Uterus (tissue), 4 donors: ENCODE measurements around the gene TBC1D16. TPM values are rescaled to one million over a fixed set of nuclear protein-coding genes. Genes with fewer than 3 reads are reported as not detected.

ENCODE experiments used
- DNase-seq, 2 donors: peaks; one replicate each; pipeline ENCODE4 v3.0.0-alpha.2; 2019 to 2020
- H3K27ac ChIP-seq, 2 donors: fragments of 200-600 bp; sonication (generic); 1 replicate in 1 of 2; 2 replicates in 1 of 2; pipeline ENCODE4 v1.5.1; 2016 to 2018
- H3K27me3 ChIP-seq, 2 donors: fragments of 200-600 bp; sonication (generic); one replicate each; pipeline ENCODE4 v1.5.1; 2018 to 2019; ENCODE audit warnings: control low read depth in 1 of 2
- H3K36me3 ChIP-seq, 2 donors: fragments of 200-600 bp; sonication (generic); one replicate each; pipeline ENCODE4 v1.5.1; 2019; ENCODE audit warnings: control low read depth in 1 of 2
- H3K4me1 ChIP-seq, 2 donors: fragments of 200-600 bp; sonication (generic); one replicate each; pipeline ENCODE4 v1.5.1; 2018 to 2019; ENCODE audit warnings: control low read depth in 1 of 2
- H3K4me3 ChIP-seq, 2 donors: fragments of 200-600 bp; sonication (generic); 1 replicate in 1 of 2; 2 replicates in 1 of 2; pipeline ENCODE4 v1.5.1; 2018 to 2019; ENCODE audit warnings: mild to moderate bottlenecking in 1 of 2
- H3K9me3 ChIP-seq, 2 donors: fragments of 200-600 bp; sonication (generic); one replicate each; pipeline ENCODE4 v1.5.1; 2019; ENCODE audit warnings: control low read depth in 1 of 2
- POLR2A ChIP-seq, 2 donors: fragments of 450-650 bp; IDR thresholded peaks; one replicate each; pipeline ENCODE4 v1.6.1; 2016; ENCODE audit warnings: antibody characterized with exemption in 2 of 2, mild to moderate bottlenecking in 1 of 2, moderate library complexity in 1 of 2
- intact Hi-C: fragments of 100-400 bp; cut with DNase I; formaldehyde crosslinking; loops from one replicate; pipeline ENCODE4 v1.15.1; 2023; ENCODE audit warnings: low total_unique reads
- total RNA-seq, 4 donors: library from RNA; depleted of rRNA in 3 of 4; stranded (reverse); fragments of >200 nt in 3 of 4; gene quantifications; one replicate each; pipeline versions ENCODE4 v1.1.0 to v1.2.4, GENCODE V29; 2014 to 2023
- TF ChIP-seq, protein P1 (sequence below), 4 experiments: fragments of 200-600 bp in 2 of 4; fragments of 450-650 bp in 2 of 4; sonication (generic) in 2 of 4; IDR thresholded peaks; one replicate each; pipeline ENCODE4 v1.5.1; 2016 to 2019; ENCODE audit warnings: antibody characterized with exemption in 4 of 4, mild to moderate bottlenecking in 2 of 4, moderate library complexity in 1 of 4
- donor health status: DM: yes; HTN: yes; CAD: no.

The TBC1D16 gene, protein sequence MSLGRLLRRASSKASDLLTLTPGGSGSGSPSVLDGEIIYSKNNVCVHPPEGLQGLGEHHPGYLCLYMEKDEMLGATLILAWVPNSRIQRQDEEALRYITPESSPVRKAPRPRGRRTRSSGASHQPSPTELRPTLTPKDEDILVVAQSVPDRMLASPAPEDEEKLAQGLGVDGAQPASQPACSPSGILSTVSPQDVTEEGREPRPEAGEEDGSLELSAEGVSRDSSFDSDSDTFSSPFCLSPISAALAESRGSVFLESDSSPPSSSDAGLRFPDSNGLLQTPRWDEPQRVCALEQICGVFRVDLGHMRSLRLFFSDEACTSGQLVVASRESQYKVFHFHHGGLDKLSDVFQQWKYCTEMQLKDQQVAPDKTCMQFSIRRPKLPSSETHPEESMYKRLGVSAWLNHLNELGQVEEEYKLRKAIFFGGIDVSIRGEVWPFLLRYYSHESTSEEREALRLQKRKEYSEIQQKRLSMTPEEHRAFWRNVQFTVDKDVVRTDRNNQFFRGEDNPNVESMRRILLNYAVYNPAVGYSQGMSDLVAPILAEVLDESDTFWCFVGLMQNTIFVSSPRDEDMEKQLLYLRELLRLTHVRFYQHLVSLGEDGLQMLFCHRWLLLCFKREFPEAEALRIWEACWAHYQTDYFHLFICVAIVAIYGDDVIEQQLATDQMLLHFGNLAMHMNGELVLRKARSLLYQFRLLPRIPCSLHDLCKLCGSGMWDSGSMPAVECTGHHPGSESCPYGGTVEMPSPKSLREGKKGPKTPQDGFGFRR
- total RNA-seq: 10 to 100 TPM in 2 of 4 donors, 1 to 10 TPM in 2; 3.8 to 58.2 (median 18.3) TPM

GRCh38 chr17:80035687-80035936, at the start of gene TBC1D16:
TSS of gene TBC1D16 (minus strand) at chr17:80035872. CDS start at chr17:80013547, 22,325 bp downstream.
- H3K4me3 ChIP-seq: peak within 1 kb of the TSS; percentile 71 to 90
- H3K27me3 ChIP-seq: no peaks in the 10 kb centered on the region
- peak within 1 kb of the TSS; percentile 89 to 90 for H3K27ac ChIP-seq
- TF ChIP-seq, protein P1, sequence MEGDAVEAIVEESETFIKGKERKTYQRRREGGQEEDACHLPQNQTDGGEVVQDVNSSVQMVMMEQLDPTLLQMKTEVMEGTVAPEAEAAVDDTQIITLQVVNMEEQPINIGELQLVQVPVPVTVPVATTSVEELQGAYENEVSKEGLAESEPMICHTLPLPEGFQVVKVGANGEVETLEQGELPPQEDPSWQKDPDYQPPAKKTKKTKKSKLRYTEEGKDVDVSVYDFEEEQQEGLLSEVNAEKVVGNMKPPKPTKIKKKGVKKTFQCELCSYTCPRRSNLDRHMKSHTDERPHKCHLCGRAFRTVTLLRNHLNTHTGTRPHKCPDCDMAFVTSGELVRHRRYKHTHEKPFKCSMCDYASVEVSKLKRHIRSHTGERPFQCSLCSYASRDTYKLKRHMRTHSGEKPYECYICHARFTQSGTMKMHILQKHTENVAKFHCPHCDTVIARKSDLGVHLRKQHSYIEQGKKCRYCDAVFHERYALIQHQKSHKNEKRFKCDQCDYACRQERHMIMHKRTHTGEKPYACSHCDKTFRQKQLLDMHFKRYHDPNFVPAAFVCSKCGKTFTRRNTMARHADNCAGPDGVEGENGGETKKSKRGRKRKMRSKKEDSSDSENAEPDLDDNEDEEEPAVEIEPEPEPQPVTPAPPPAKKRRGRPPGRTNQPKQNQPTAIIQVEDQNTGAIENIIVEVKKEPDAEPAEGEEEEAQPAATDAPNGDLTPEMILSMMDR (IDR thresholded peaks at IDR 0.05): no peak
- TF ChIP-seq POLR2A (IDR thresholded peaks at IDR 0.05): no peak
- H3K4me1 ChIP-seq: peaks cover 0 to 3% of the 10 kb centered on the region in 2 donors
- intact Hi-C loops: no loop called here
- no peak for DNase-seq
- H3K36me3 ChIP-seq: no peaks in the 10 kb centered on the region
- no peaks in the 10 kb centered on the region for H3K9me3 ChIP-seq

DNA sequence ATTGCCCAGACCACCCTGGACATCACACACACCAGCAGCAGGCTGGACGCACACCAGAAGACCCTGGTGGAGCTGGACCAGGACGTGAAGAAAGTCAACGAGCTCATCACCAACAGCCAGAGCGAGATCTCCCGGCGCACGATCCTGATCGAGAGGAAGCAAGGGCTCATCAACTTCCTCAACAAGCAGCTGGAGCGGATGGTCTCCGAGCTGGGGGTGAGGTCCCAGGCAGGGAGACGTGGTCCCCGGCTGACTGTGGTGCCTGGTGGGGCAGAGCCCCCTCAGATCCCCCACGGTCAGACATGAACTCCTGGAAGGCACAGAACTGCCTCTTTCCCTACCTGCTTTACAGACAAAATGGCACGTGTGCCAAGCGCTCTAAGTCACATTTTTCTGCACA, 49.1 kb upstream of the TBC1D16 start:
- DNase-seq: no peak
- Histone ChIP-seq H3K9me3 (no peaks in the 10 kb centered on the region), H3K27ac (no peak overlapping the region), H3K27me3 (no peaks in the 10 kb centered on the region), H3K36me3 (no peaks in the 10 kb centered on the region), H3K4me3 (no peak overlapping the region), H3K4me1 (no peaks in the 10 kb centered on the region)
- intact Hi-C loops: no loop called here
- TF ChIP-seq POLR2A (IDR thresholded peaks at IDR 0.05): no peak
- TF ChIP-seq, protein P1 (IDR thresholded peaks at IDR 0.05): no peak

- Histone ChIP-seq H3K36me3 (no peaks in the 10 kb centered on the region), H3K27me3 (no peaks in the 10 kb centered on the region), H3K27ac (no peak overlapping the region), H3K4me3 (no peak overlapping the region), H3K4me1 (no peaks in the 10 kb centered on the region), H3K9me3 (no peaks in the 10 kb centered on the region)
- intact Hi-C loops: no loop called here
- TF ChIP-seq POLR2A (IDR thresholded peaks at IDR 0.05): no peak
- TF ChIP-seq, protein P1 (IDR thresholded peaks at IDR 0.05): no peak
- DNase-seq: no peak
Measured at GRCh38 chr17:80083136-80083661, 47.5 kb upstream of the TBC1D16 start.

DNA sequence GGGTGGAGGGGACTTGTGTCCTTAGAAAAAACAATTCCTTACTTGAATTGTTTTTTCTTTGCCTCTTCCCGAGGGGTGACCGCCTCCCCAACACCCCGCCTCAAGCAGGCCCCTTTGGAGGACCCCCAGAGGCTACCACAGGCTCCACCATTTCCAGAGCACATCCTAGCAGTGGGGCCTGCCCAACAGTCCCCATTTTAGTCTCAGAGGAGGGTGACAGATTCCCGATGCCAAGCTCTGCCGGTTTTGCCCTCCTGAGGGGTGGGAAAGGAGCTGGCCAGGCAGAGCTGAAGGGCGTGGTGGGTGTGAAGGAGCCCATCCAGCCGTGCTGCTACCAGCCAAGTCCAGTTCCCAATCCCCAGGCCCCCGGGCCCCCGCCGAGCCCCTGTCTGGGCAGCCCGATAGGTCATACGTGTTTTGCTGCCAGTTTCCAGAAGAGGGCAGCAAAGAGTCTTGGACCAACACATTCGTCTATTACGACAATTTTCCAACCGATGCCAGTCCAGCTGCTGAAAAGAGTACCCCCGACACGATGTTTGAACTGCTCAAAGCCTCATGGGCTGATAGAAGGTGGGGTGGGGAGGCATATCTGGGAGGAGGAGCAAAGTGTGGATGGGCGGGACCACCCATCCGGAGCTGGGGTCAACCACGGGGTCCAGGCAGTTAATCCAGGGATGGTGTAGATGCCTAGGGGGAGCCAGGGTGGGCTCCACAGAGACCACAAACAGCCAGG, 46.9 kb upstream of the TBC1D16 start:
- intact Hi-C loops: no loop called here
- peak; percentile 64 to 70 for DNase-seq
- no peaks in the 10 kb centered on the region for H3K9me3 ChIP-seq
- H3K4me1 ChIP-seq: no peaks in the 10 kb centered on the region
- TF ChIP-seq, protein P1 (IDR thresholded peaks at IDR 0.05): peak; percentile 58 to 85 (median 65)
- no peak for TF ChIP-seq POLR2A (IDR thresholded peaks at IDR 0.05)
- no peak overlapping the region for H3K27ac ChIP-seq
- H3K36me3 ChIP-seq: no peaks in the 10 kb centered on the region
- H3K27me3 ChIP-seq: no peaks in the 10 kb centered on the region
- no peak overlapping the region for H3K4me3 ChIP-seq
